Esophagus muscularis mucosa (tissue), 4 donors: Measurements from ENCODE around the gene AKT2.
"Not testable (repeated sequence)": the region's sequence is repeated elsewhere in the genome, so short reads cannot be mapped to it uniquely, and the experiment has no call there.

ENCODE experiments used
- CTCF ChIP-seq, 3 experiments: fragments of 200-600 bp in 2 of 3; fragments of 450-650 bp in 1 of 3; sonication (generic) in 2 of 3; IDR thresholded peaks; one replicate each; pipeline ENCODE4 v1.5.1; 2017 to 2019; ENCODE audit warnings: antibody characterized with exemption in 3 of 3, mild to moderate bottlenecking in 2 of 3, moderate library complexity in 1 of 3
- EP300 ChIP-seq: sonication (generic); formaldehyde crosslinking; IDR thresholded peaks from one replicate; pipeline ENCODE4 v1.6.1; 2017; ENCODE audit warnings: antibody characterized with exemption
- POLR2A ChIP-seq: fragments of 450-650 bp; IDR thresholded peaks from one replicate; pipeline ENCODE4 v1.6.1; 2017; ENCODE audit warnings: antibody characterized with exemption, moderate library complexity, mild to moderate bottlenecking, low read depth
- POLR2AphosphoS5 ChIP-seq, 2 donors: sonication (generic); formaldehyde crosslinking; IDR thresholded peaks; one replicate each; pipeline ENCODE4 v1.6.1; 2017; ENCODE audit warnings: antibody characterized with exemption in 2 of 2

GRCh38 chr19:40333083-40333482 lies 47.9 kb upstream of the AKT2 start:
- TF ChIP-seq POLR2A; CTCF (IDR thresholded peaks at IDR 0.05); POLR2AphosphoS5 (IDR thresholded peaks at IDR 0.05); EP300: not testable (repeated sequence)
